Measurements from ENCODE around the gene SLIT1. TPM values are rescaled to one million over a fixed set of nuclear protein-coding genes. Genes with fewer than 3 reads are reported as not detected.

The SLIT1 gene
- total and polyA plus RNA-seq, 2 donors (not counting 1 experiment from before 2014, with no cell fraction given): 0.15 to 0.49 TPM

GRCh38 chr10:97065686-97066660 is 119.8 kb downstream of the SLIT1 start:
- DNase-seq (no peak), ATAC-seq (ENCODE audit: low read depth) (no peak)
- no peak for TF ChIP-seq EZH2 (IDR thresholded peaks at IDR 0.05; ENCODE audit: borderline replicate concordance, insufficient read depth, low read depth, low read length, poor library complexity, severe bottlenecking)
- no peak overlapping the region for H3K4me2 ChIP-seq (replicated peaks; ENCODE audit: low read depth, low read length, poor library complexity, severe bottlenecking)
- H3K4me3 ChIP-seq (ENCODE audit: control extremely low read depth in 1 of 5, extremely low read depth in 1 of 5, insufficient read depth in 1 of 5, low read depth in 2 of 5, low read length in 4 of 5): no peak overlapping the region
- H3K4me1 ChIP-seq (ENCODE audit: control insufficient read depth in 2 of 2, insufficient read depth in 2 of 2, low read length in 2 of 2): no peaks in the 10 kb centered on the region
- H3K9me3 Mint-ChIP-seq (ENCODE audit: insufficient read depth): peaks cover 3% of the 10 kb centered on the region
- CTCF ChIA-PET: interaction anchor here (1.3 kb wide), 1 partner anchor 9 kb away, joined by 6 read pairs; no protein-coding TSS in a partner anchor
- POLR2A ChIA-PET: no interaction called here
- H3K27ac Mint-ChIP-seq: no peak overlapping the region
- peaks cover 0 to 6% (median 0%) of the 10 kb centered on the region in 4 experiments for H3K27me3 ChIP-seq (replicated peaks in 1 of 4; ENCODE audit: control extremely low read depth in 1 of 4, control insufficient read depth in 3 of 4, insufficient read depth in 4 of 4, low read length in 3 of 4)
- peaks cover 0 to 4% (median 1%) of the 10 kb centered on the region in 3 donors for H3K9me3 ChIP-seq (ENCODE audit: control extremely low read depth in 1 of 3, control insufficient read depth in 2 of 3, insufficient read depth in 1 of 3, low read length in 2 of 3)
- H2AFZ ChIP-seq (ENCODE audit: insufficient read depth, low read depth, low read length, poor library complexity, severe bottlenecking): no peak overlapping the region
- H3K4me3 Mint-ChIP-seq: no peak overlapping the region
- no peaks in the 10 kb centered on the region for H4K20me1 ChIP-seq (ENCODE audit: control insufficient read depth, insufficient read depth, low read length, poor library complexity, severe bottlenecking)
- H3K79me2 ChIP-seq (ENCODE audit: control insufficient read depth, insufficient read depth, low read length): no peaks in the 10 kb centered on the region
- H3K9ac ChIP-seq (ENCODE audit: low read length): no peak overlapping the region
- H3K4me1 Mint-ChIP-seq: no peaks in the 10 kb centered on the region
- H3K27me3 Mint-ChIP-seq: peaks cover 23% of the 10 kb centered on the region
- no peaks in the 10 kb centered on the region for H3K36me3 ChIP-seq (replicated peaks in 1 of 2; ENCODE audit: control extremely low read depth in 1 of 2, control insufficient read depth in 1 of 2, extremely low read depth in 1 of 2, insufficient read depth in 2 of 2, low read length in 1 of 2)
- no peak overlapping the region for H3K27ac ChIP-seq (ENCODE audit: low read length in 2 of 2)
- intact Hi-C loops (cut with micrococcal nuclease): no loop called here
- 82% methylated on average over 15 of the region's 18 CpGs for WGBS (ENCODE audit: insufficient coverage)

- peaks cover 3% of the 10 kb centered on the region for H3K9me3 Mint-ChIP-seq (ENCODE audit: insufficient read depth)
- H3K27me3 ChIP-seq (replicated peaks in 1 of 4; ENCODE audit: control extremely low read depth in 1 of 4, control insufficient read depth in 3 of 4, insufficient read depth in 4 of 4, low read length in 3 of 4): peaks cover 0 to 6% (median 0%) of the 10 kb centered on the region in 4 experiments
- H3K9me3 ChIP-seq (ENCODE audit: control extremely low read depth in 1 of 3, control insufficient read depth in 2 of 3, insufficient read depth in 1 of 3, low read length in 2 of 3): peaks cover 0 to 4% (median 1%) of the 10 kb centered on the region in 3 donors
- H3K27ac Mint-ChIP-seq: no peak overlapping the region
- ChIA-PET CTCF (interaction anchor here (1.3 to 2.4 kb wide), 2 partner anchors 8 to 9 kb away, joined by 6 to 8 read pairs; no protein-coding TSS in a partner anchor), POLR2A (no interaction called here)
- no peaks in the 10 kb centered on the region for H3K79me2 ChIP-seq (ENCODE audit: control insufficient read depth, insufficient read depth, low read length)
- H2AFZ ChIP-seq (ENCODE audit: insufficient read depth, low read depth, low read length, poor library complexity, severe bottlenecking): no peak overlapping the region
- H3K9ac ChIP-seq (ENCODE audit: low read length): no peak overlapping the region
- H3K4me3 Mint-ChIP-seq: no peak overlapping the region
- peaks cover 23% of the 10 kb centered on the region for H3K27me3 Mint-ChIP-seq
- H3K4me3 ChIP-seq (ENCODE audit: control extremely low read depth in 1 of 5, extremely low read depth in 1 of 5, insufficient read depth in 1 of 5, low read depth in 2 of 5, low read length in 4 of 5): no peak overlapping the region
- WGBS (ENCODE audit: insufficient coverage): no CpG with 5 or more reads among the region's 1 CpG
- H3K27ac ChIP-seq (ENCODE audit: low read length in 2 of 2): no peak overlapping the region
- H3K4me1 ChIP-seq (ENCODE audit: control insufficient read depth in 2 of 2, insufficient read depth in 2 of 2, low read length in 2 of 2): no peaks in the 10 kb centered on the region
- H3K4me1 Mint-ChIP-seq: no peaks in the 10 kb centered on the region
- H4K20me1 ChIP-seq (ENCODE audit: control insufficient read depth, insufficient read depth, low read length, poor library complexity, severe bottlenecking): no peaks in the 10 kb centered on the region
- DNase-seq (no peak), ATAC-seq (ENCODE audit: low read depth) (no peak)
- H3K36me3 ChIP-seq (replicated peaks in 1 of 2; ENCODE audit: control extremely low read depth in 1 of 2, control insufficient read depth in 1 of 2, extremely low read depth in 1 of 2, insufficient read depth in 2 of 2, low read length in 1 of 2): no peaks in the 10 kb centered on the region
- H3K4me2 ChIP-seq (replicated peaks; ENCODE audit: low read depth, low read length, poor library complexity, severe bottlenecking): no peak overlapping the region
- TF ChIP-seq CTCF (IDR thresholded peaks at IDR 0.05) (no peak), EZH2 (IDR thresholded peaks at IDR 0.05; ENCODE audit: borderline replicate concordance, insufficient read depth, low read depth, low read length, poor library complexity, severe bottlenecking) (no peak)
- intact Hi-C loops (cut with micrococcal nuclease): no loop called here
Measured at GRCh38 chr10:97065128-97065527, 120.6 kb downstream of the SLIT1 start.
